PFSK-1 (cell line): Measurements from ENCODE around the gene CHRNA9.

Experiments used
- FOXP2 ChIP-seq: optimal IDR thresholded peaks from 2 replicates; pipeline ENCODE3; 2011; ENCODE audit warnings: borderline replicate concordance, control low read depth, inconsistent platforms; ENCODE audit not compliant: insufficient read depth; ENCODE audit errors: extremely low read length, extremely low read depth
- POLR2AphosphoS5 ChIP-seq: IDR thresholded peaks from 2 replicates; pipeline ENCODE4 v1.6.1; 2012; ENCODE audit warnings: low read depth, mild to moderate bottlenecking, control low read depth, low read length, moderate library complexity
- REST ChIP-seq, 2 experiments: IDR thresholded peaks; 2 replicates each; pipeline versions ENCODE4 v1.6.1 to v1.8.0; 2011 to 2012; ENCODE audit warnings: low read depth in 2 of 2, low read length in 2 of 2, control low read depth in 1 of 2, inconsistent platforms in 1 of 2, mild to moderate bottlenecking in 1 of 2, moderate library complexity in 1 of 2; ENCODE audit not compliant: insufficient read depth in 1 of 2
- SIN3A ChIP-seq: IDR thresholded peaks from 2 replicates; pipeline ENCODE4 v1.6.1; 2012; ENCODE audit warnings: mild to moderate bottlenecking, low read length, moderate library complexity, borderline replicate concordance; ENCODE audit not compliant: insufficient read depth
- TAF1 ChIP-seq: IDR thresholded peaks from 2 replicates; pipeline ENCODE4 v1.6.1; 2012; ENCODE audit warnings: low read length, control low read depth, borderline replicate concordance; ENCODE audit not compliant: insufficient read depth

CHRNA9 gene

GRCh38 chr4:40301603-40302002, 33.5 kb upstream of the CHRNA9 start:
- no peak for TF ChIP-seq REST (IDR thresholded peaks at IDR 0.05; ENCODE audit: insufficient read depth in 1 of 2, low read depth in 2 of 2, low read length in 2 of 2)
- no peak for TF ChIP-seq FOXP2
- TF ChIP-seq TAF1 = no peak
- no peak for TF ChIP-seq SIN3A
- TF ChIP-seq POLR2AphosphoS5 = no peak

GRCh38 chr4:40303751-40304150, 31.4 kb upstream of the CHRNA9 start:
- TF ChIP-seq TAF1 = no peak
- TF ChIP-seq SIN3A = no peak
- TF ChIP-seq POLR2AphosphoS5 = no peak
- no peak for TF ChIP-seq REST (IDR thresholded peaks at IDR 0.05; ENCODE audit: insufficient read depth in 1 of 2, low read depth in 2 of 2, low read length in 2 of 2)
- TF ChIP-seq FOXP2 = no peak

- no peak for TF ChIP-seq POLR2AphosphoS5
- TF ChIP-seq REST (IDR thresholded peaks at IDR 0.05; ENCODE audit: insufficient read depth in 1 of 2, low read depth in 2 of 2, low read length in 2 of 2) = no peak
- no peak for TF ChIP-seq FOXP2
- no peak for TF ChIP-seq SIN3A
- no peak for TF ChIP-seq TAF1
These were observed 29.6 kb upstream of the CHRNA9 start for GRCh38 chr4:40305328-40306170.

GRCh38 chr4:40306226-40306625, 28.9 kb upstream of the CHRNA9 start:
- TF ChIP-seq SIN3A (no peak), TAF1 (no peak), POLR2AphosphoS5 (no peak), REST (IDR thresholded peaks at IDR 0.05; ENCODE audit: insufficient read depth in 1 of 2, low read depth in 2 of 2, low read length in 2 of 2) (no peak), FOXP2 (no peak)
